Nephron (organoid): ENCODE results near the gene NUDT8.
"Not testable (repeated sequence)": the region's sequence is repeated elsewhere in the genome, so short reads cannot be mapped to it uniquely, and the experiment has no call there.

Experiments used
- H3K27ac Mint-ChIP-seq, 3 experiments: 2 replicates each; pipeline ENCODE4 v1.8.0; 2020; ENCODE audit warnings: mixed read lengths in 3 of 3, mild to moderate bottlenecking in 2 of 3, moderate library complexity in 1 of 3
- H3K27me3 Mint-ChIP-seq: 2 replicates; pipeline ENCODE4 v1.8.0; 2021; ENCODE audit warnings: low read depth, mild to moderate bottlenecking, moderate library complexity, mixed read lengths
- H3K36me3 Mint-ChIP-seq: 2 replicates; pipeline ENCODE4 v1.8.0; 2020; ENCODE audit warnings: low read depth, mixed read lengths
- H3K4me1 Mint-ChIP-seq: 2 replicates; pipeline ENCODE4 v1.8.0; 2020; ENCODE audit warnings: mixed read lengths
- H3K4me3 Mint-ChIP-seq, 3 experiments: 2 replicates each; pipeline ENCODE4 v1.8.0; 2020; ENCODE audit warnings: mild to moderate bottlenecking in 3 of 3, mixed read lengths in 3 of 3, moderate library complexity in 2 of 3
- H3K9me3 Mint-ChIP-seq: 2 replicates; pipeline ENCODE4 v1.8.0; 2020; ENCODE audit warnings: mixed read lengths
- TF ChIP-seq, protein P1 (sequence below), 3 experiments: fragments of 200-600 bp; sonication (generic); IDR thresholded peaks; one replicate each; pipeline ENCODE4 v1.5.0; 2021; ENCODE audit warnings: antibody characterized with exemption in 3 of 3; ENCODE audit not compliant: unreplicated experiment in 3 of 3

The NUDT8 gene

DNA sequence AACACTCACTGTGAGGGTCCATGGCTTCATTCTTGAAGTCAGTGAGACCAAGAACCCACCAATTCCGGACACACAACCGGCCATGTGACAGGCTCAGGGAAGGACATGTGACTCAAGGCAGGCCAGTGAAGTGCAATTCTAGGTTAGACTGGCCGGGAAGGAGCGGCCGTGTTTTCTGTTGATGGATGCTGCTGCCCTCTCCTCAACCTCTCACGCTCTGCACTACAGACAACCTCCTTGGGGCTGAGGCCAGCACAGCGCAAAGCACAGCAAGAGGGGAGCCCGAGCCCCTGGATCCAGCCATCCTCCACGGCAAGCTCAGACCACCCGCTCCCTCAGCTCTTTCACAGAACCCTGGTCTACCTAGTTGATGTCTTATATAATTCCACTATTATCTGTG, 2.8 kb downstream of the NUDT8 start:
- peak overlapping the region in 2 of 3 experiments; percentile 32 to 47 for H3K4me3 Mint-ChIP-seq
- H3K36me3 Mint-ChIP-seq = peaks cover 24% of the 10 kb centered on the region
- H3K9me3 Mint-ChIP-seq = no peaks in the 10 kb centered on the region
- TF ChIP-seq, protein P1, sequence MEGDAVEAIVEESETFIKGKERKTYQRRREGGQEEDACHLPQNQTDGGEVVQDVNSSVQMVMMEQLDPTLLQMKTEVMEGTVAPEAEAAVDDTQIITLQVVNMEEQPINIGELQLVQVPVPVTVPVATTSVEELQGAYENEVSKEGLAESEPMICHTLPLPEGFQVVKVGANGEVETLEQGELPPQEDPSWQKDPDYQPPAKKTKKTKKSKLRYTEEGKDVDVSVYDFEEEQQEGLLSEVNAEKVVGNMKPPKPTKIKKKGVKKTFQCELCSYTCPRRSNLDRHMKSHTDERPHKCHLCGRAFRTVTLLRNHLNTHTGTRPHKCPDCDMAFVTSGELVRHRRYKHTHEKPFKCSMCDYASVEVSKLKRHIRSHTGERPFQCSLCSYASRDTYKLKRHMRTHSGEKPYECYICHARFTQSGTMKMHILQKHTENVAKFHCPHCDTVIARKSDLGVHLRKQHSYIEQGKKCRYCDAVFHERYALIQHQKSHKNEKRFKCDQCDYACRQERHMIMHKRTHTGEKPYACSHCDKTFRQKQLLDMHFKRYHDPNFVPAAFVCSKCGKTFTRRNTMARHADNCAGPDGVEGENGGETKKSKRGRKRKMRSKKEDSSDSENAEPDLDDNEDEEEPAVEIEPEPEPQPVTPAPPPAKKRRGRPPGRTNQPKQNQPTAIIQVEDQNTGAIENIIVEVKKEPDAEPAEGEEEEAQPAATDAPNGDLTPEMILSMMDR (IDR thresholded peaks at IDR 0.05; ENCODE audit: unreplicated experiment in 3 of 3) = no peak
- peak overlapping the region in 2 of 3 experiments; percentile 7 to 44 for H3K27ac Mint-ChIP-seq
- H3K4me1 Mint-ChIP-seq = peaks cover 5% of the 10 kb centered on the region
- peaks cover under 1% of the 10 kb centered on the region for H3K27me3 Mint-ChIP-seq

DNA sequence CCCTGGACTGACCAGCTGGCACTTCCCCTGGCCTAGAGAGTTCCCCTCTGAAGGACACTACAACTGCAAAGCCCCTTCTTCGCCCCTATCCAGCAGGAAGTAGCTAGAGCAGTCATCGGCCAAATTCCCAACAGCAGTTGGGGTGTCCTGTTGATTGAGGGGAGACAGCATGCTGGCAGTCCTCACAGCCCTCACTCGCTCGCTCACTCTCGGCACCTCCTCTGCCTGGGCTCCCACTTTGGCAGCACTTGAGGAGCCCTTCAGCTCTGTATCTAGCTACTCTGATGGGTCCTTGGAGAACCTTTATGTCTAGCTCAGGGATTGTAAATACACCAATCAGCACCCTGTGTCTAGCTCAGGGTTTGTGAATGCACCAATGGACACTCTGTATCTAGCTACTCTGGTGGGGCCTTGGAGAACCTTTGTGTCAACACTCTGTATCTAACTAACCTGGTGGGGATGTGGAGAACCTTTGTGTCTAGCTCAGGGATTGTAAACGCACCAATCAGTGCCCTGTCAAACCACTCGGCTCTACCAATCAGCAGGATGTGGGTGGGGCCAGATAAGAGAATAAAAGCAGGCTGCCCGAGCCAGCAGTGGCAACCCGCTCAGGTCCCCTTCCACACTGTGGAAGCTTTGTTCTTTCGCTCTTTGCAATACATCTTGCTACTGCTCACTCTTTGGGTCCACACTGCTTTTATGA, 3.5 kb downstream of the NUDT8 start:
- Mint-ChIP-seq H3K27ac (peak overlapping the region in 2 of 3 experiments; percentile 7 to 44), H3K4me1 (peaks cover 12% of the 10 kb centered on the region), H3K36me3 (peaks cover 24% of the 10 kb centered on the region), H3K4me3 (peak overlapping the region in 2 of 3 experiments; percentile 32 to 47)
- H3K9me3 Mint-ChIP-seq, H3K27me3 Mint-ChIP-seq: not testable (repeated sequence)

DNA sequence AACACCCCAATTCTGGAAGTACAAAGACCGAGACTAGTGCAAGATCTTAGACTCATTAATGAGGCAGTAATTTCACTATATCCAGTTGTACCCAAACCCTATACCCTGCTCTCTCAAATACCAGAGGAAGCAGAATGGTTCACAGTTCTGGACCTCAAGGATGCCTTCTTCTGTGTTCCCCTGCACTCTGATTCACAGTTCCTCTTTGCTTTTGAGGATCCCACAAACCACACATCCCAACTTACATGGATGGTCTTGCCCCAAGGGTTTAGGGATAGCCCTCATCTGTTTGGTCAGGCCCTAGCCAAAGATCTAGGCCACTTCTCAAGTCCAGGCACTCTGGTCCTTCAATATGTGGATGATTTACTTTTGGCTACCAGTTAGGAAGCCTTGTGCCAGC, 5.9 kb downstream of the NUDT8 start:
- not testable (repeated sequence) for H3K27ac Mint-ChIP-seq, H3K9me3 Mint-ChIP-seq, H3K27me3 Mint-ChIP-seq
- Mint-ChIP-seq H3K4me1 (peaks cover 23% of the 10 kb centered on the region), H3K4me3 (peak overlapping the region in 2 of 3 experiments; percentile 14 to 35), H3K36me3 (peaks cover 28% of the 10 kb centered on the region)

DNA sequence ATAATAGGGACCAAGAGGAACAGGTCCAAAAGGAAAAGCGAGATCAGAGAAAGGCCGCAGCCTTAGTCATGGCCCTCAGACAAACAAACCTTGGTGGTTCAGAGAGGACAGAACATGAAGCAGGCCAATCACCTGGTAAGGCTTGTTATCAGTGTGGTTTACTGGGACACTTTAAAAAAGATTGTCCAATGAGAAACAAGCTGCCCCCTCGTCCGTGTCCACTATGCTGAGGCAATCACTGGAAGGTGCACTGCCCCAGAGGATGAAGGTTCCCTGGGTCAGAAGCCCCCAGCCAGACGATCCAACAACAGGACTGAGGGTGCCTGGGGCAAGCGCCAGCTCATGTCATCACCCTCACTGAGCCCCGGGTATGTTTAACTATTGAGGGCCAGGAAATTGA, 6.8 kb downstream of the NUDT8 start:
- not testable (repeated sequence) for H3K27me3 Mint-ChIP-seq, H3K9me3 Mint-ChIP-seq, H3K27ac Mint-ChIP-seq
- Mint-ChIP-seq H3K36me3 (peaks cover 28% of the 10 kb centered on the region), H3K4me1 (peaks cover 25% of the 10 kb centered on the region), H3K4me3 (peak overlapping the region; percentile 50 to 96 (median 64))

DNA sequence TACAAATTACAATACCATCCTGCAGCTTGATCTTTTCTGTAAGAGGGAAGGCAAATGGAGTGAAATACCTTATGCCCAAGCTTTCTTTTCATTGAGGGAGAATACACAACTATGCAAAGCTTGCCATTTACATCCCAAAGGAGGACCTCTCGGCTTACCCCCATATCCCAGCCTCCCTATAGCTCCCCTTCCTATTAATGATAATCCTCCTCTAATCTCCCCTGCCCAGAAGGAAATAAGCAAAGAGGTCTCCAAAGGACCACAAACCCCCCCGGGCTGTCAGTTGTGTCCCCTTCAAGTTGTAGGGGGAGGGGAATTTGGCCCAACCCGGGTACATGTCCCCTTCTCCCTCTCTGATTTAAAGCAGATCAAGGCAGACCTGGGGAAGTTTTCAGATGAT, 7.8 kb downstream of the NUDT8 start:
- Mint-ChIP-seq H3K4me3 (peak overlapping the region; percentile 92 to 96 (median 96)), H3K36me3 (peaks cover 23% of the 10 kb centered on the region), H3K4me1 (peaks cover 34% of the 10 kb centered on the region), H3K27ac (peak overlapping the region in 1 of 3 experiments; percentile 83)
- H3K27me3 Mint-ChIP-seq, H3K9me3 Mint-ChIP-seq: not testable (repeated sequence)

DNA sequence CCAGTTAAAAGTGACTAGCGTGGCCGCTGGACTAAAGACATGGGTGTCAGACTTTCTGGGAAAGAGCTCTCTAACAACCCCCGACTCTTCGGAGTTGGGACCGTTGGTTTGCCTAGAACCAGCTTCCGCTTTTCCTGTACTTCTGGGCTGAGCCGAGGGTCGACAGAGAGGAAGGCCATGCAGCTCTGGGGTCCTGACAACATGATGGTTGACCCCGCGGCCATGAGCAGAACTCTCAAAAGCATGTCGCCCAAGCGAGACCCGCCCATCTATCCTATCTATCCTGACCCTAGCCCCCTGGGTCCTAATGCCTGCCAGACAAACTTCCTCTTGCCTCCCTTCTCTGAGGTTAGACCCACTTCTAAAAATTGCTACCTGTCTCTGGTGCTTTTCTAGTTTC, 9.1 kb downstream of the NUDT8 start:
- not testable (repeated sequence) for H3K9me3 Mint-ChIP-seq
- Mint-ChIP-seq H3K36me3 (peaks cover 11% of the 10 kb centered on the region), H3K4me3 (peak overlapping the region; percentile 92 to 96 (median 96)), H3K4me1 (peaks cover 35% of the 10 kb centered on the region), H3K27ac (peak overlapping the region; percentile 83 to 94 (median 85)), H3K27me3 (peaks cover 10% of the 10 kb centered on the region)

DNA sequence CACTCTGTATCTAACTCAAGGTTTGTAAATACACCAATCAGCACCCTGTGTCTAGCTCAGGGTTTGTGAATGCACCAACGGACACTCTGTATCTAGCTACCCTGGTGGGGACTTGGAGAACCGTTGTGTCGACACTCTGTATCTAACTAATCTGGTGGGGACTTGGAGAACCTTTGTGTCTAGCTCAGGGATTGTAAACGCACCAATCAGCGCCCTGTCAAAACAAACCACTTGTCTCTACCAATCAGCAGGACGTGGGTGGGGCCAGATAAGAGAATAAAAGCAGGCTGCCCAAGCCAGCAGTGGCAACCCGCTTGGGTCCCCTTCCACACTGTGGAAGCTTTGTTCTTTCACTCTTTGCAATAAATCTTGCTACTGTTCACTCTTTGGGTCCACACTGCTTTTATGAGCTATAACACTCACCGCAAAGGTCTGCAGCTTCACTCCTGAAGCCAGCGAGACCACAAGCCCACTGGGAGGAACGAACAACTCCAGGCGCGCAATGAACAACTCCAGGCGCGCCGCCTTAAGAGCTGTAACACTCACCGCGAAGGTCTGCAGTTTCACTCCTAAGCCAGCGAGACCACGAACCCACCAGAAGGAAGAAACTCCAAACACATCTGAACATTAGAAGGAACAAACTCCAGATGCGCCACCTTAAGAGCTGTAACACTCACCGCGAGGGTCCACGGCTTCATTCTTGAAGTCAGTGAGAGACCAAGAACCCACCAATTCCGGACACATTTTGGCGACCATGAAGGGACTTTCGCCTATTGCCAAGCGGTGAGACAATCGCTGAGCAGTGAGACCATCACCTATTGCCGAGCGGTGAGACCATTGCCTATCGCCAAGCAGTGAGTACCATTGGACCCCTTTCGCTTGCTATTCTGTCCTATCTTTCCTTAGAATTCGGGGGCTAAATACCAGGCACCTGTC, 9.8 kb downstream of the NUDT8 start:
- Mint-ChIP-seq H3K4me1 (peaks cover 35% of the 10 kb centered on the region), H3K4me3 (peak overlapping the region; percentile 92 to 96 (median 96)), H3K27ac (peak overlapping the region; percentile 83 to 94 (median 85)), H3K27me3 (peaks cover 10% of the 10 kb centered on the region)
- not testable (repeated sequence) for H3K9me3 Mint-ChIP-seq, H3K36me3 Mint-ChIP-seq

DNA sequence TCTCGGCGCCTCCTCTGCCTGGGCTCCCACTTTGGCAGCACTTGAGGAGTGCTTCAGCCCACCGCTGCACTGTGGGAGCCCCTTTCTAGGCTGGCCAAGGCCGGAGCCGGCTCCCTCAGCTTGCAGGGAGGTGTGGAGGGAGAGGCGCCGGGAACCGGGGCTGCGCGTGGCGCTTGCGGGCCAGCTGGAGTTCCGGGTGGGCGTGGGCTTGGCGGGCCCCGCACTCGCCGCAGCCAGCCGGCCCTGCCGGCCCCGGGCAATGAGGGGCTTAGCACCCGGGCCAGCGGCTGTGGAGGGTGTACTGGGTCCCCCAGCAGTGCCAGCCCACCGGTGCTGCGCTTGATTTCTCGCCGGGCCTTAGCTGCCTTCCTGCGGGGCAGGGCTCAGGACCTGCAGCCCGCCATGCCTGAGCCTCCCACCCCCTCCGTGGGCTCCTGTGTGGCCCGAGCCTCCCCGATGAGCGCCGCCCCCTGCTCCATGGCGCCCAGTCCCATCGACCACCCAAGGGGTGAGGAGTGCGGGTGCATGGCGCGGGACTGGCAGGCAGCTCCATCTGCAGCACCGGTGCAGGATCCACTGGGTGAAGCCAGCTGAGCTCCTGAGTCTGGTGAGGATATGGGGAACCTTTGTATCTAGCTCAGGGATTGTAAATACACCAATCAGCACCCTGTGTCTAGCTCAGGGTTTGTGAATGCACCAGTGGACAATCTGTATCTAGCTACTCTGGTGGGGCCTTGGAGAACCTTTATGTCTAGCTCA, 10.7 kb downstream of the NUDT8 start:
- Mint-ChIP-seq H3K4me3 (peak overlapping the region in 2 of 3 experiments; percentile 92 to 96), H3K27ac (peak overlapping the region; percentile 83 to 94 (median 85)), H3K27me3 (peaks cover 14% of the 10 kb centered on the region), H3K4me1 (peaks cover 35% of the 10 kb centered on the region)
- not testable (repeated sequence) for H3K36me3 Mint-ChIP-seq, H3K9me3 Mint-ChIP-seq

DNA sequence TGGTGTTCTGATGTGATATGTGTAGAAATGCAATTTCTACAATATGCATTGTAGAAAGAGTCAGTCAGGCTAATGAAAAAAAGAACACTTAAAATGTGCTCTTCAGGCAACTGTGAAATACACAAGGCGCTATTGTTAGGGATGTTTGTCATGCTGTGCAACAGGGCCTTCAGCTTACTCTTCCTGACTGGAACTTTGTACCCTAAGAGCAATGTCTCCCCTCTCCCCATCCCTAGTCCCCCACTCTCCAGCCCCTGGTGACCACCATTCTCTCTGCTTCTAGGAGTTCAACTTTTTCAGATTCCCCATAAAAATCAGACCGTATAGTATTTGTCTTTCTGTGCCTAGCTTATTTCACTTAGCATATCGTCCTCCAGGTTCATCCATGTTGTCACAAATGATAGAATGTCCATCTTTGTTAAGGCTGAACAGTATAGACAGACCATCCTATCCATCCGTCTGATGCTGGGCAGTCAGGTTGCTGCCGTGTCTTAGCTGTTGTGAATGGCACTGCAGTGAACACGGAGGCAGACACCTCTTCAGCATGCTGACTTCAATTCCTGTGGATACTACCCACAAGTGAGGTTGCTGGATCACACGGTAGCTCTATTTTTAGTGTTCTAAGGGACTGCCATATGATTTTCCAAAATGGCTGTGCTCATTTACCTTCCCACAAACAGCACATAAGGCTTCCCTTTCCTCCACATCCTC, 12.3 kb downstream of the NUDT8 start:
- TF ChIP-seq, protein P1 (IDR thresholded peaks at IDR 0.05; ENCODE audit: unreplicated experiment in 3 of 3) = no peak
- H3K4me3 Mint-ChIP-seq = peak overlapping the region in 1 of 3 experiments; percentile 3
- no peak overlapping the region for H3K27ac Mint-ChIP-seq
- peaks cover 5% of the 10 kb centered on the region for H3K36me3 Mint-ChIP-seq
- H3K27me3 Mint-ChIP-seq = peaks cover 14% of the 10 kb centered on the region
- H3K9me3 Mint-ChIP-seq = no peaks in the 10 kb centered on the region
- peaks cover 35% of the 10 kb centered on the region for H3K4me1 Mint-ChIP-seq
